SK-N-DZ (cell line): Measurements from ENCODE around the gene BICC1.

Experiments
- DNase-seq: peaks from one replicate; pipeline ENCODE4 v3.0.0-alpha.2; 2015; ENCODE audit warnings: low spot score

BICC1 gene

GRCh38 chr10:58514111-58514770, 1.6 kb downstream of the BICC1 start:
- DNase-seq = no peak

- no peak for DNase-seq
Observed at GRCh38 chr10:58515291-58515941, 2.7 kb downstream of the BICC1 start.

- DNase-seq = no peak
Observed at GRCh38 chr10:58516119-58516518, 3.4 kb downstream of the BICC1 start.

- DNase-seq = no peak
Observed at GRCh38 chr10:58516671-58517070, 4.0 kb downstream of the BICC1 start.

- no peak for DNase-seq
Observed at GRCh38 chr10:58517081-58517480, 4.4 kb downstream of the BICC1 start.

GRCh38 chr10:58517491-58518355, 5.1 kb downstream of the BICC1 start:
- no peak for DNase-seq

GRCh38 chr10:58518775-58519174, 6.1 kb downstream of the BICC1 start:
- DNase-seq = no peak

- no peak for DNase-seq
Observed at GRCh38 chr10:58529077-58529728, 16.5 kb downstream of the BICC1 start.

GRCh38 chr10:58531084-58531695, 18.5 kb downstream of the BICC1 start:
- DNase-seq = peak; percentile 59

- DNase-seq = no peak
Observed at GRCh38 chr10:58535311-58535710, 22.6 kb downstream of the BICC1 start.

- no peak for DNase-seq
Observed at GRCh38 chr10:58543141-58543540, 30.5 kb downstream of the BICC1 start.

GRCh38 chr10:58544135-58544534, 31.5 kb downstream of the BICC1 start:
- DNase-seq = no peak

- DNase-seq = no peak
Observed at GRCh38 chr10:58545427-58545826, 32.8 kb downstream of the BICC1 start.

- DNase-seq = no peak
Observed at GRCh38 chr10:58546137-58546536, 33.5 kb downstream of the BICC1 start.

- no peak for DNase-seq
Observed at GRCh38 chr10:58546722-58547445, 34.2 kb downstream of the BICC1 start.

GRCh38 chr10:58547963-58548362, 35.3 kb downstream of the BICC1 start:
- DNase-seq = no peak

GRCh38 chr10:58554316-58554715, 41.6 kb downstream of the BICC1 start:
- no peak for DNase-seq

GRCh38 chr10:58555170-58555929, 42.7 kb downstream of the BICC1 start:
- DNase-seq = peak; percentile 54

- DNase-seq = no peak
Observed at GRCh38 chr10:58555930-58556311, 43.2 kb downstream of the BICC1 start.

GRCh38 chr10:58556516-58557165, 44.0 kb downstream of the BICC1 start:
- DNase-seq = no peak
